Thyroid gland (tissue), 4 donors: ENCODE measurements around the gene DSCAM.

Source experiments
- CTCF ChIP-seq, 6 experiments: fragments of 200-600 bp in 3 of 6; fragments of 450-650 bp in 3 of 6; sonication (generic) in 3 of 6; IDR thresholded peaks; one replicate each; pipeline ENCODE4 v1.5.1; 2016 to 2019; ENCODE audit warnings: antibody characterized with exemption in 6 of 6, mild to moderate bottlenecking in 2 of 6, inconsistent platforms in 1 of 6, moderate library complexity in 1 of 6
- POLR2A ChIP-seq, 2 donors: fragments of 450-650 bp; IDR thresholded peaks; one replicate each; pipeline ENCODE4 v1.6.1; 2017; ENCODE audit warnings: antibody characterized with exemption in 2 of 2, mild to moderate bottlenecking in 2 of 2, moderate library complexity in 1 of 2

- TF ChIP-seq CTCF (IDR thresholded peaks at IDR 0.05) (no peak), POLR2A (IDR thresholded peaks at IDR 0.05) (no peak)
Observed at GRCh38 chr21:40294345-40294744, 552.6 kb downstream of the DSCAM start.
